Measurements from ENCODE around the gene ACO2.

DNA sequence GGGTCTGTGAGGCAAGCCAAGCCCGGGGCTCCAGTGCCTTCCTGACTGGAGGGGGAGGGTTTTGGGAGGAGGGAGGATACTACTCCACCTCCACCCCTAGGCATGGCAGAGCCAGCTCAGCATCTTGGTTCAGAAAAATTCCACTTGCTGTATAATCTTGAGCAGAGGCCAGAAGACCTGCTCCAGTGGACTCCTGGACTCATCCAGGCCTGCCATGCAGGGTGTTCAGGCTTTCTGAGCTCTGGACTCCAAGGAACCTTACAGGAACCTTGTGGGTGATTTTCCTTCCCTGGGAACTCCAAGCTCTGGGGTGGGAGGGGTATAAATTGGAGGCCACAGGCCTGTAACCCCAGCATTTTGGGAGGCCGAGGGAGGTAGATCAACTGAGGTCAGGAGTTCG lies 101.3 kb downstream of the ACO2 start:
- TF ChIP-seq, protein P1, sequence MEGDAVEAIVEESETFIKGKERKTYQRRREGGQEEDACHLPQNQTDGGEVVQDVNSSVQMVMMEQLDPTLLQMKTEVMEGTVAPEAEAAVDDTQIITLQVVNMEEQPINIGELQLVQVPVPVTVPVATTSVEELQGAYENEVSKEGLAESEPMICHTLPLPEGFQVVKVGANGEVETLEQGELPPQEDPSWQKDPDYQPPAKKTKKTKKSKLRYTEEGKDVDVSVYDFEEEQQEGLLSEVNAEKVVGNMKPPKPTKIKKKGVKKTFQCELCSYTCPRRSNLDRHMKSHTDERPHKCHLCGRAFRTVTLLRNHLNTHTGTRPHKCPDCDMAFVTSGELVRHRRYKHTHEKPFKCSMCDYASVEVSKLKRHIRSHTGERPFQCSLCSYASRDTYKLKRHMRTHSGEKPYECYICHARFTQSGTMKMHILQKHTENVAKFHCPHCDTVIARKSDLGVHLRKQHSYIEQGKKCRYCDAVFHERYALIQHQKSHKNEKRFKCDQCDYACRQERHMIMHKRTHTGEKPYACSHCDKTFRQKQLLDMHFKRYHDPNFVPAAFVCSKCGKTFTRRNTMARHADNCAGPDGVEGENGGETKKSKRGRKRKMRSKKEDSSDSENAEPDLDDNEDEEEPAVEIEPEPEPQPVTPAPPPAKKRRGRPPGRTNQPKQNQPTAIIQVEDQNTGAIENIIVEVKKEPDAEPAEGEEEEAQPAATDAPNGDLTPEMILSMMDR (IDR thresholded peaks at IDR 0.05): no peak
- no peak for TF ChIP-seq POLR2A (IDR thresholded peaks at IDR 0.05)

All from upper lobe of left lung (tissue), 4 donors.